HS-27A (cell line): Measurements from ENCODE around the gene MBD3L1.

Experiments
- DNase-seq: peaks from one replicate; pipeline ENCODE4 v3.0.0-alpha.2; 2012; ENCODE audit warnings: low read depth, missing footprints

Gene MBD3L1

GRCh38 chr19:8881512-8881911 lies 49.3 kb downstream of the MBD3L1 start:
- no peak for DNase-seq

GRCh38 chr19:8884416-8884815 lies 52.2 kb downstream of the MBD3L1 start:
- no peak for DNase-seq

- no peak for DNase-seq
Measured at GRCh38 chr19:8887364-8887763, 55.2 kb downstream of the MBD3L1 start.

- DNase-seq, result no peak
Measured at GRCh38 chr19:8890260-8890659, 58.1 kb downstream of the MBD3L1 start.
